ENCODE results near the gene PPP1R8.
"Not testable (repeated sequence)": the region's sequence is repeated elsewhere in the genome, so short reads cannot be mapped to it uniquely, and the experiment has no call there.

The PPP1R8 gene

GRCh38 chr1:27787895-27788294, 42.7 kb upstream of the PPP1R8 start:
- peaks cover 9% of the 10 kb centered on the region for H3K36me3 ChIP-seq (replicated peaks; ENCODE audit: low read depth, low read length)
- H3K27me3 ChIP-seq (ENCODE audit: low read depth, low read length), result no peaks in the 10 kb centered on the region
- no peak overlapping the region for H3K4me3 ChIP-seq (ENCODE audit: low read length)
- H3K79me2 ChIP-seq (ENCODE audit: low read length), result peaks cover 21% of the 10 kb centered on the region
- H4K20me1 ChIP-seq (ENCODE audit: insufficient read depth, low read length), result no peaks in the 10 kb centered on the region
- no peak overlapping the region for H3K9ac ChIP-seq (ENCODE audit: low read length)
- no peak overlapping the region for H3K27ac ChIP-seq (ENCODE audit: low read length)
- H3K9me3 ChIP-seq (ENCODE audit: insufficient read depth, low read length), result no peaks in the 10 kb centered on the region
- H3K4me2 ChIP-seq (ENCODE audit: low read length), result no peak overlapping the region
- no peak overlapping the region for H2AFZ ChIP-seq (ENCODE audit: low read depth, low read length)
- H3K4me1 ChIP-seq (ENCODE audit: low read length), result no peaks in the 10 kb centered on the region
- TF ChIP-seq CTCF (IDR thresholded peaks at IDR 0.05; ENCODE audit: low read depth, low read length) (no peak), EZH2phosphoT487 (IDR thresholded peaks at IDR 0.05; ENCODE audit: low read depth) (no peak)

- Histone ChIP-seq H2AFZ (ENCODE audit: low read depth, low read length) (no peak overlapping the region), H3K4me3 (ENCODE audit: low read length) (no peak overlapping the region), H3K4me2 (ENCODE audit: low read length) (no peak overlapping the region), H4K20me1 (ENCODE audit: insufficient read depth, low read length) (no peaks in the 10 kb centered on the region), H3K36me3 (replicated peaks; ENCODE audit: low read depth, low read length) (peaks cover 12% of the 10 kb centered on the region), H3K27me3 (ENCODE audit: low read depth, low read length) (no peaks in the 10 kb centered on the region), H3K27ac (ENCODE audit: low read length) (no peak overlapping the region), H3K9ac (ENCODE audit: low read length) (no peak overlapping the region), H3K4me1 (ENCODE audit: low read length) (no peaks in the 10 kb centered on the region), H3K9me3 (ENCODE audit: insufficient read depth, low read length) (no peaks in the 10 kb centered on the region), H3K79me2 (ENCODE audit: low read length) (peaks cover 17% of the 10 kb centered on the region)
- TF ChIP-seq CTCF (IDR thresholded peaks at IDR 0.05; ENCODE audit: low read depth, low read length) (no peak), EZH2phosphoT487 (IDR thresholded peaks at IDR 0.05; ENCODE audit: low read depth) (no peak)
These were observed 41.0 kb upstream of the PPP1R8 start for GRCh38 chr1:27789540-27790041.

GRCh38 chr1:27790270-27790669, 40.3 kb upstream of the PPP1R8 start:
- not testable (repeated sequence) for H3K27me3 ChIP-seq (ENCODE audit: low read depth, low read length); H3K4me1 ChIP-seq (ENCODE audit: low read length); H3K9me3 ChIP-seq (ENCODE audit: insufficient read depth, low read length); H3K4me3 ChIP-seq (ENCODE audit: low read length); H4K20me1 ChIP-seq (ENCODE audit: insufficient read depth, low read length); H3K27ac ChIP-seq (ENCODE audit: low read length); H2AFZ ChIP-seq (ENCODE audit: low read depth, low read length); H3K4me2 ChIP-seq (ENCODE audit: low read length); H3K9ac ChIP-seq (ENCODE audit: low read length)
- peaks cover 12% of the 10 kb centered on the region for H3K36me3 ChIP-seq (replicated peaks; ENCODE audit: low read depth, low read length)
- H3K79me2 ChIP-seq (ENCODE audit: low read length), result peaks cover 14% of the 10 kb centered on the region

- Histone ChIP-seq H3K9me3 (ENCODE audit: insufficient read depth, low read length) (no peaks in the 10 kb centered on the region), H3K4me1 (ENCODE audit: low read length) (peaks cover 5% of the 10 kb centered on the region), H3K4me2 (ENCODE audit: low read length) (no peak overlapping the region), H3K27me3 (ENCODE audit: low read depth, low read length) (no peaks in the 10 kb centered on the region), H4K20me1 (ENCODE audit: insufficient read depth, low read length) (no peaks in the 10 kb centered on the region), H2AFZ (ENCODE audit: low read depth, low read length) (no peak overlapping the region), H3K4me3 (ENCODE audit: low read length) (no peak overlapping the region), H3K36me3 (replicated peaks; ENCODE audit: low read depth, low read length) (peaks cover 9% of the 10 kb centered on the region), H3K9ac (ENCODE audit: low read length) (no peak overlapping the region), H3K27ac (ENCODE audit: low read length) (no peak overlapping the region), H3K79me2 (ENCODE audit: low read length) (no peaks in the 10 kb centered on the region)
- TF ChIP-seq CTCF (IDR thresholded peaks at IDR 0.05; ENCODE audit: low read depth, low read length), result no peak
- TF ChIP-seq EZH2phosphoT487 (IDR thresholded peaks at IDR 0.05; ENCODE audit: low read depth), result no peak
These were observed 35.0 kb upstream of the PPP1R8 start for GRCh38 chr1:27795601-27796000.

- TF ChIP-seq CTCF (IDR thresholded peaks at IDR 0.05; ENCODE audit: low read depth, low read length) (no peak), EZH2phosphoT487 (IDR thresholded peaks at IDR 0.05; ENCODE audit: low read depth) (no peak)
- no peaks in the 10 kb centered on the region for H3K27me3 ChIP-seq (ENCODE audit: low read depth, low read length)
- H3K4me2 ChIP-seq (ENCODE audit: low read length), result no peak overlapping the region
- no peaks in the 10 kb centered on the region for H3K4me1 ChIP-seq (ENCODE audit: low read length)
- H3K9me3 ChIP-seq (ENCODE audit: insufficient read depth, low read length), result no peaks in the 10 kb centered on the region
- peaks cover 14% of the 10 kb centered on the region for H3K36me3 ChIP-seq (replicated peaks; ENCODE audit: low read depth, low read length)
- no peaks in the 10 kb centered on the region for H4K20me1 ChIP-seq (ENCODE audit: insufficient read depth, low read length)
- no peak overlapping the region for H3K27ac ChIP-seq (ENCODE audit: low read length)
- no peak overlapping the region for H3K9ac ChIP-seq (ENCODE audit: low read length)
- H3K79me2 ChIP-seq (ENCODE audit: low read length), result no peaks in the 10 kb centered on the region
- no peak overlapping the region for H3K4me3 ChIP-seq (ENCODE audit: low read length)
- H2AFZ ChIP-seq (ENCODE audit: low read depth, low read length), result no peak overlapping the region
These were observed 25.8 kb upstream of the PPP1R8 start for GRCh38 chr1:27804791-27805190.

Measured in OCI-LY3 (cell line).